ENCODE data around the gene SOX2.

The SOX2 gene

DNA sequence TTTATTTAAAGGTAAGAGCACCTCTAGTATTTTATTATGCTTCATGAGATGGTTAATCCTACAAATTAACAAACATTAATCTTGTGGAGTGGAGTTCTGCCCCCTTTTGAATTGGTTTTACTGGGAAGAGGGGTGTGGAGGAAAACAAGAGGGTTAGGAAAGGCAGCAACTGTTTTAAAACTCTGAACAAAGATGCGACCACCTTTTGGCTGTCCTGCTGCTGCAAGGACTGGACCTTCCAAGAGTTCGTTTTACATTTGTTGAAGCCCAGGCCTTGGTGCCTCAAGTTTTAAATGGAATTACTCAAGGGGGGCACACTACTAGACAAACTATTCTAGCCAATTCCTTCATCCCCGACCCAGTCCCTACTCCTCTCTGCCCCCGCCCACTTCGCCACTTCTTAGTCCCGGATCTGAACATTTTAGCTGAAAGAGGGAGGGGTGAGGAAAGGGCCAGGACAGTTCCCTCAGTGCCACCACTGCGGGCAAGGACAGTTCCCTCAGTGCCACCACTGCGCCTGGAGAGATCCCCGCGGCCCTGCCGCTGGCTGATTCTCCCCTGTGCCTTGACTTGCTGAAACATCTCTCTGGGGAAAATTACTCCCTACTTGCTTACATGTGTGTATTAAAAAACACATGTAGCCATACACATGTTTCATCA lies 11.2 kb downstream of the SOX2 start:
- DNase-seq (ENCODE audit: low read depth in 4 of 4, low spot score in 1 of 4), result no peak

- no peak for DNase-seq (ENCODE audit: low read depth in 4 of 4, low spot score in 1 of 4)
These were observed 12.0 kb downstream of the SOX2 start for GRCh38 chr3:181723625-181724191.

- DNase-seq (ENCODE audit: low read depth in 4 of 4, low spot score in 1 of 4), result no peak
These were observed 12.7 kb downstream of the SOX2 start for GRCh38 chr3:181724192-181724965.

- DNase-seq (ENCODE audit: low read depth in 4 of 4, low spot score in 1 of 4), result no peak
These were observed 13.5 kb downstream of the SOX2 start for GRCh38 chr3:181725131-181725731.

DNA sequence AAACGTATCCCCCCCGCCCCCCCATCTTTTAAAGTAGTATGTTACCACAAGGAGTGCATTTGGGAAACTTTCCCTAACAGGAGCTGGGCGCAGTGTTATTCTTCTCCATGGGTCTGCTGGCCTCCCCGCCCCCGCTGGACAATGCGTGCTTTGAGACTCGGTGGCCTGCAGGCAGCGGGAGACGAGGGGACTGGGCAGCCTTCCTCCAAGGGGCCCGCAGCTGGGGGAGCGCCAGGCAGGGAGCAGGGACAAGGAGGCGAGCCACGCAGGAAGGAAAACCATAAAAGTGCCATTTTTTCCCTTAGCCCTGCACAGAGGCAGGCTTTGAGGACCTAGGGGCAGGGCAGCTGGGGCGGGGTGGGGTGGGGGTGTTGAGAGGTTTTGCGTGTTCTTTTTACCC lies 14.1 kb downstream of the SOX2 start:
- no peak for DNase-seq (ENCODE audit: low read depth in 4 of 4, low spot score in 1 of 4)

DNA sequence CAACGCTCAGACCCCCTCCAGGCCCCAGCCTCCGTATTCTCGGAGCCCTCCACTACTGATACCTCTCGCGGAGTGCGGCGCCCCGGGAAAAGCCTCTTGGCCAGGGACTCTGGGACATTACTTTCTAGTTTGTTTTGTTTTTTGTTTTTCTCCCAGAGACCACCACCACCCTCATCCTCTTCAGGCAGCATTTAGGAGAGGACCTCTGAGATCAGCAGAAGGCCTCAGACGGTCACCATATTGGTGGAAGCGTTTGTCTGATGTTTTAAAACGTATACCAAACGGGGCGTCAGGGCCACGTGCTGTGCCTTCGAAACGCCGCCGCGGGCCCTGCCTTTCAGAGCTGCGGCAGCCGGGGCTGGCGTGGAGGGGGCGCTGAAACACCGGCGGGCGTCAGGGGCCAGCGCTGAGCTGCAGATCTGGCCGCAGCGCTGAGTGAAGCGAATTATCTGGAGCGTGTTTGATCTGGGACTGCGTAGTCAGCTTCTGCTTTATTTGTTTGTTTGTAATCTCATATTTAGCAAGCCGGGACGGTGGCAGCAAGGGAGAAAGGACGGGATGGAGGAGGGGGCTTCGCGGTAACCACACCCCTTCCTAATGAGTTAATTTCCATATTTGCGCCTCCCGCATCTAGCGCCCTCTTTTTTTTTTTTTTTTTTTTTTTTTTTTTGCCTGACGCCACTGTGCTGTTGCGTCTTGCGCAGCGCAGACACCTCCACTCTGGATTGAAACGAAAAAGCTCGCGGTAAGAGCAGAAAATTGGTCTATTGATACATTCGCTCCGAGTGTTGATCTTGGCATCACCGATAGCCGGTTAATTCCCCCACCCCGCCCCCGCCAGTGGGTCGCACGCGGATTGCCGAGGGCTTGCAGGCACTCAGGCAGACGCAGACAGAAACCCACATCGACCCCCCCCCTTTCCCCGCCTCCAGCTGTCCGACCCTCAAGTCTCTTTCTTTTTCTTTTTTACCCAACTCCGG lies 14.9 kb downstream of the SOX2 start:
- no peak for DNase-seq (ENCODE audit: low read depth in 4 of 4, low spot score in 1 of 4)

DNA sequence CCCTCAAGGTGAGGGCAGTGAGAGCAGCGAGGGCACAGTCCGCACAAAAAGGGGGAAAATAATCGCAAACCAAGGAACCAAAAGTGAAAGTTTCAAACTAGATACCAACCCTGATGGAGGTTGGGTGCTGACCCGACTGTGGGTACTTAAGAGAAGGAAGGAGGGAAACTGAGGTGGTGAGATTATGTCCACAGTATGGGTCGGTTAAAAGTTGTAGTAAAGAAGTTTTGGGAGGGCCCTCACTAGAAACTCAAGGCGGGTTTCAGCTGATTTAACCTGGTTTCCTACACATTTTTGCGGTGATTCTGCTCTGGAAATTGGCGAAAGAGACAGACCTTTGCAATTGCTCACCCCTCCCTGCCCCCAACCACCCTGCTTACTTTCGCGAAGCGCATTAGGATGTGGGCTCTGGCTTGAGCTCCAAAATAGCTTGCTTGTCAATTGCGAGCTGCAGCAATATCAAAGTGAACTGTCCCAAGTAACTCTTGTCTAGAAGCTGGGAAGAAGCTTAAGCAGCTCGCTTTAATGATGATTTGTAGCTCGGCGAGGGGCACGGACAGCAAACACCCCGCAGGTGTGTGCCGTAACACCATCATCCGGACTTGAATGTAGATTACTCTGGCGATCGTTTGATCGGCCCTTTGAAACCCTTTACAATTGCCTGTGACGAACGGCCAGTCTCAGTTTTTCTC lies 15.8 kb downstream of the SOX2 start:
- no peak for DNase-seq (ENCODE audit: low read depth in 4 of 4, low spot score in 1 of 4)

DNA sequence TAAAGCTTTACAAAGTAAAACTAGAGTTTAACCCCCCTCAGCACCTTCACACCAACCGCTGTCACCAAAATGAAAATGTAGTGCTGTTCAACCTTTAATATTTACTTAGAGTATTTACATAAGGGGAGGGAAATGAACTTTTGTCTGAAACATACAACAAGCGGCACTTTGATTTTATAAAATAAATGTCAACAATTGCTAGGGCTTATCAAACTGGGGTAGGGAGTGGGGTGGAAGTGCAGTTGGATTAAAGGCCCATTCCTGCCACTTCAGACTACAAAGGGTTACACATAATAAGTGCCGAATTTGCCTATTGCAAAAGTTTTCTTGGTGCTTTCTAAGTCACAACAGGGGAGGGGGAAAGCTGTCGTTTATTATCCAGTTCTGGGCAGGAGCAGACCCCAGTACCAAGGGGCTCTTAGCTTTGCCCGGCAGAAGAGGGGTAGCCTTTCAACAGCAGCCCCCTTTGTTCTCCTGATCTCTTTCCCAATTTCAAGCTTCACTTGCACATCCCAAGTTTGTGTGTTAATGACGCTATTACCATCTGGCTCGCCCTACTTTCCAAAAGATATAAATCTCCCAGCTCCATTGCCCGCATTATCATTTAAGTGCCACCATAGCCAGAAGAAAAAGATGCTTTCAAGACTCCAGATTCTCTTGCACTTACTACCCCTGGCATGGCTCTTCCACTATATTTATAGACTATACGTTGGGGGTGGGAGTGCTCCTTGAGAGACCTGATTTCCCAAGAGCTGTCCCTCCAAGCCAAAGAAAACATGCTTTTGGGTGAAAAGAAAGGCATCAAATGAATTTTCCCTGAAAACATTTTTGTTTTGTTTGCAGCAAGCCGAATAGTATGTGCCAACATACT lies 17.0 kb downstream of the SOX2 start:
- no peak for DNase-seq (ENCODE audit: low read depth in 4 of 4, low spot score in 1 of 4)

DNA sequence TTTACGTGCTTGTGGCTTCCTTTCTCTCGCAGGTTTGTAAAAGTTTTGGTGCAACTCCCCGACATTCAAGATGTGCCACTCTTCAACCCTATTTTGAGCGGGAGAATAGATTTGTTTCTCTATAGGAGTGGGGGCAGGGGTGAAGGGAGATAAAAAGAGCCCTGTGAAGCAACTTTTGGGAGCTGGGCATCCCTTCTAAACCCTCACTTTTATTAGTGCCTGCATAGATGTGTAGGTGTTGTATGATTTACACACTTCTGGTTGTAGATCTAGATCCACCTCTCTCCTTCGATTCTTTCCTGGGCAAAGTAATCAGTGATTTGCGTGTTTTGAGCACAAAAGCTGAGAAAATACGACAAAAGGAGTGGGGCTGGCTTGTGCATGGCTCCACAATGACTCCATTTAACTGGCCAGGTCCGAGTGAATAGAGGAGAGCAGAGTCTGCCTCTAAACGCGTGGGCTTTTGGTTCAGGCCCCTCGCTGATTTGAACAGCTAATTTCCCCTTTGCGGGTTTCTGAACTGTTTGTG lies 17.7 kb downstream of the SOX2 start:
- DNase-seq (ENCODE audit: low read depth in 4 of 4, low spot score in 1 of 4), result no peak

DNA sequence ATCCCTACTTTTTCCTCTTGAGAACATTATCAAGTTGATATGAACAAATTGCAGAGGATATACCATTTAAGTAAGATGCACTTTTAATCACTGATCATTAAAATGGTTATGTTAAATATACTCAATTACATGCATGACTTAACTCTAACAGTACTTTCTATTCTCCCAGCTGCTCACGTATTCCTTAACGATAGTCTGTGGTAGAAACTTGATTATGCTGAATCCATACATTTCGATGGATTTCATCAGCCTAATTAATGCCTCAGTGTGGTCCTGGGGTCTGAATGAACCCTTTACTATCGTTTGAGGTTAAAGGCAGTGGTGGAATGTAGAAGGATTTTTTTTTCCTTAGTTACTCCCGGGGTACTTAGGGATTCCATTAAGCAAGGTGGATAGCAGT lies 18.6 kb downstream of the SOX2 start:
- DNase-seq (ENCODE audit: low read depth in 4 of 4, low spot score in 1 of 4), result no peak

- DNase-seq (ENCODE audit: low read depth in 4 of 4, low spot score in 1 of 4), result no peak
These were observed 19.2 kb downstream of the SOX2 start for GRCh38 chr3:181730934-181731333.

- no peak for DNase-seq (ENCODE audit: low read depth in 4 of 4, low spot score in 1 of 4)
These were observed 24.2 kb downstream of the SOX2 start for GRCh38 chr3:181735911-181736310.

GRCh38 chr3:181738551-181738950 lies 26.8 kb downstream of the SOX2 start:
- no peak for DNase-seq (ENCODE audit: low read depth in 4 of 4, low spot score in 1 of 4)

DNA sequence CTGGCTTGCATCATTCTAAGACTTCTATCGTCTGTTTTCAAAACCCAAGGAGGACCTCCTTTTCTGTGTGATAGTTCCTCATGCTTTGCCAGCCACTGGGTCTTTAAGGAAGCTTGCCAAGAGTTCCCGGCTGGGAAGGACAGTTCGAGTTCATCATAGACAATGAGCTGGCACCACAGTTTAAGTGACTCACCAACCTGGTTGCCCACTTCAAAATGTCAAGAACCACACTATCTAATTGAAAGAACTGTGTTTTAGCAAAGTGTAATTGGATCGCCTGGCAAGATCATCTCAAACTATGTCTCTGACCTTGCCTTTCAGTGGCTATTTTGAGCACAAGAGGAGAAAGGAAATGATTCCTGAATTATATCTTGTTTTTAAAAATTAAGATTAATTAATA lies 27.9 kb downstream of the SOX2 start:
- no peak for DNase-seq (ENCODE audit: low read depth in 4 of 4, low spot score in 1 of 4)

DNA sequence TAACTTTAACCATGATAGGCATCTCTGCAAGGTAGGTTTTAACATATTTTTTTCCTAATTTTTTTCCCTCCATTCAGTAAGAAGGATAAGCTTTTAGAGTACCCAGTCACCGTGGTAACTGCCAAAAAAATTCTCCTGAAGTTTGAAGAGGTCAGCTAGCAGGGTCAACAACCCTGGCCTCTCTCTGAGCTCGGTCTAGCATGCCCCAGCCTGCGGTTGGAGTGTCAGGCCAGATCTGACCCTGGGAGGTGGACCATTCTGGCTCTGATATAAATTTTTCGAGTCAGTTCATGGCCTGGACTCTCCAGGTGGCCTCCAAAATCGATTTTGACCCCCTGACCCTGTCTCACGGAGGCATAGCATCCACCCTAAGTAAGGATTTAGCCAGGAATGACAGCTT lies 29.7 kb downstream of the SOX2 start:
- DNase-seq (ENCODE audit: low read depth in 4 of 4, low spot score in 1 of 4), result no peak

DNA sequence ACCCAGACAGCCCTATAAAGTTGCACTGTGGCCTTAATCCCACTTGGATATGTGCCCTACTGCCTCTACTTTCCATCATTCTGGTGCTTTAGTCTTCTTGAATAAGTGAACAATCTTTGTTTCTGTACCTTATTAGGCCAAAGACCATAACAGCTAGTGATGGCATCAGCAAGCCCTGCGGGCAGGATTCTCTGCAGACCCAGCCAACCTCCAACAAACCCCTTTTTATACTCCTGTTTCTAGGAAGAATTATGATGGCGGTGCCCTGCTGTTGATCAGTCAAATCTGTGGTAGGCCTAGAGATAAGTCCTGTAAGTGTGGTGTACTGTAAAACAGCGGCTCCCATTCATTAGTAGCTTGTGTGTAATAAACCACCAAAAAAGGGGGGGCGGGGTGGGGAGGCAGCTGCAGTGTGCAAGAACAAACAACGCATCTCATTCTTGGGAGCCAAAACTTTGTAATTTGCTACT lies 40.5 kb downstream of the SOX2 start:
- no peak for DNase-seq (ENCODE audit: low read depth in 4 of 4, low spot score in 1 of 4)

GRCh38 chr3:181753391-181753790 lies 41.7 kb downstream of the SOX2 start:
- no peak for DNase-seq (ENCODE audit: low read depth in 4 of 4, low spot score in 1 of 4)

GRCh38 chr3:181755959-181756358 lies 44.2 kb downstream of the SOX2 start:
- DNase-seq (ENCODE audit: low read depth in 4 of 4, low spot score in 1 of 4), result no peak

Data from stimulated activated CD4-positive, alpha-beta T cell treated with anti-CD3 and anti-CD28 coated beads, Interleukin-1b, Interleukin-23, amount 100 ng/mL, for 24 hours (primary cell).